NCI-H226 (cell line): ENCODE results near the gene TEPSIN.

Source experiments
- DNase-seq: peaks from one replicate; pipeline ENCODE4 v3.0.0-alpha.2; 2015

Gene TEPSIN

GRCh38 chr17:81218459-81218858 lies 20.4 kb downstream of the TEPSIN start:
- DNase-seq: no peak

GRCh38 chr17:81217491-81217890 lies 21.4 kb downstream of the TEPSIN start:
- no peak for DNase-seq

- DNase-seq: no peak
These were observed 24.9 kb downstream of the TEPSIN start for GRCh38 chr17:81213978-81214377.

- DNase-seq: no peak
These were observed 26.5 kb downstream of the TEPSIN start for GRCh38 chr17:81212365-81212764.

- DNase-seq: no peak
These were observed 28.0 kb downstream of the TEPSIN start for GRCh38 chr17:81210868-81211267.

- no peak for DNase-seq
These were observed 28.4 kb downstream of the TEPSIN start for GRCh38 chr17:81210466-81210865.

- no peak for DNase-seq
These were observed 29.7 kb downstream of the TEPSIN start for GRCh38 chr17:81209141-81209540.

- no peak for DNase-seq
These were observed 30.2 kb downstream of the TEPSIN start for GRCh38 chr17:81208651-81209050.

- DNase-seq: no peak
These were observed 31.0 kb downstream of the TEPSIN start for GRCh38 chr17:81207610-81208581.

GRCh38 chr17:81206657-81207056 lies 32.2 kb downstream of the TEPSIN start:
- no peak for DNase-seq

- DNase-seq: no peak
These were observed 32.7 kb downstream of the TEPSIN start for GRCh38 chr17:81206166-81206565.

- no peak for DNase-seq
These were observed 34.3 kb downstream of the TEPSIN start for GRCh38 chr17:81204578-81204977.

- no peak for DNase-seq
These were observed 35.7 kb downstream of the TEPSIN start for GRCh38 chr17:81203136-81203535.

GRCh38 chr17:81202318-81202717 lies 36.5 kb downstream of the TEPSIN start:
- no peak for DNase-seq

GRCh38 chr17:81200695-81201580 lies 37.9 kb downstream of the TEPSIN start:
- DNase-seq: peak; percentile 51

GRCh38 chr17:81200201-81200600 lies 38.7 kb downstream of the TEPSIN start:
- no peak for DNase-seq

GRCh38 chr17:81199482-81199830 lies 39.4 kb downstream of the TEPSIN start:
- no peak for DNase-seq

- DNase-seq: no peak
These were observed 39.9 kb downstream of the TEPSIN start for GRCh38 chr17:81198826-81199481.

- DNase-seq: no peak
These were observed 40.9 kb downstream of the TEPSIN start for GRCh38 chr17:81197831-81198490.

GRCh38 chr17:81197409-81197795 lies 41.5 kb downstream of the TEPSIN start:
- DNase-seq: no peak

GRCh38 chr17:81196505-81197408 lies 42.1 kb downstream of the TEPSIN start:
- no peak for DNase-seq
